Testis (tissue), 2 donors: Measurements from ENCODE around the gene RASL10A.

Source experiments
- CTCF ChIP-seq, 3 experiments: fragments of 450-650 bp in 2 of 3; fragments of 200-600 bp in 1 of 3; sonication (generic) in 1 of 3; IDR thresholded peaks; one replicate each; pipeline ENCODE4 v1.5.1; 2016 to 2019; ENCODE audit warnings: antibody characterized with exemption in 3 of 3, mild to moderate bottlenecking in 2 of 3, moderate library complexity in 1 of 3
- POLR2A ChIP-seq: fragments of 450-650 bp; IDR thresholded peaks from one replicate; pipeline ENCODE4 v1.6.1; 2017; ENCODE audit warnings: antibody characterized with exemption, mild to moderate bottlenecking, moderate library complexity

GRCh38 chr22:29263791-29264276 is 51.7 kb downstream of the RASL10A start:
- TF ChIP-seq CTCF (IDR thresholded peaks at IDR 0.05) (no peak), POLR2A (no peak)
